Left cardiac atrium (tissue), 4 donors: Measurements from ENCODE around the gene CLP1. TPM values are rescaled to one million over a fixed set of nuclear protein-coding genes. Genes with fewer than 3 reads are reported as not detected.
"Not testable (repeated sequence)": the region's sequence is repeated elsewhere in the genome, so short reads cannot be mapped to it uniquely, and the experiment has no call there.

Experiments used
- ATAC-seq, 2 donors: fragments of 200-7000 bp; cut with Tn5 transposase; one replicate each; pipeline ENCODE4 v1.9.1; 2020; ENCODE audit warnings: mild to moderate bottlenecking in 2 of 2, moderate library complexity in 2 of 2
- DNase-seq: peaks from one replicate; pipeline ENCODE4 v3.0.0-alpha.2; 2020
- intact Hi-C, 2 donors: fragments of 100-400 bp; cut with DNase I; formaldehyde crosslinking; loops; one replicate each; pipeline versions ENCODE4 v1.14.1 to v1.15.1; 2022 to 2023
- total RNA-seq, 2 donors: library from RNA; stranded (reverse); fragmentation: NEBNext Ultra II Directional; extraction: Animal tissue kit (Norgen Biotek cat#: 25700); gene quantifications; one replicate each; pipeline ENCODE4 v1.2.1, GENCODE V29; 2021
- donor health status: DM: no; HTN: yes; CAD: no.
- donor health status: DM: no; HTN: yes; CAD: no; lungs with severe emphysema.
- donor health status: DM: yes; HTN: yes; CAD: no.
- donor health status: Dilated cardiomyopathy.

CLP1 gene
- total RNA-seq, 2 donors from 2014 or later = 6.9 to 8.5 TPM

GRCh38 chr11:57652230-57652629 lies 5.3 kb upstream of the CLP1 start:
- DNase-seq, intact Hi-C loops, ATAC-seq: not testable (repeated sequence)

GRCh38 chr11:57652662-57653061 lies 4.9 kb upstream of the CLP1 start:
- DNase-seq (no peak), ATAC-seq (no peak)
- intact Hi-C loops = no loop called here

GRCh38 chr11:57653163-57653562 lies 4.4 kb upstream of the CLP1 start:
- intact Hi-C loops = no loop called here
- ATAC-seq = no peak
- DNase-seq = no peak

- intact Hi-C loops = no loop called here
- DNase-seq = no peak
- no peak for ATAC-seq
These were observed 723 bp upstream of the CLP1 start for GRCh38 chr11:57656885-57657193.

DNA sequence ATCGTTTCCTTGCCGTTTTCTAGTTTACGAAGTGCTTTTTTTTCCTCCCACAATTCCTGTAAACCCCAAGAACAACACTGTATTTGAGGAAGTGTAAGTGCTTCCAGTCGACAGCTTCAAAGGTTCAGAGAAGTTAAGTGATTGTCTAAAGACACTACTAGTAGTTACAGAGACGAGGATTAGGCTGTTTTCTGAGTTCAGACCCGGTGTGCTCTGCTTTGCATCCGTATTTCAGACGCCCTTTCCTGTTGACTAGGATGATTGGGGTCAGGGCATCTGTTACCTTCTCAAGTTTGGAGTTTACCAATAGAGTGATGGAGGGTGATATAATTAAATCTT lies 430 bp downstream of the CLP1 start:
- ATAC-seq = no peak
- DNase-seq = no peak
- intact Hi-C loops = no loop called here

DNA sequence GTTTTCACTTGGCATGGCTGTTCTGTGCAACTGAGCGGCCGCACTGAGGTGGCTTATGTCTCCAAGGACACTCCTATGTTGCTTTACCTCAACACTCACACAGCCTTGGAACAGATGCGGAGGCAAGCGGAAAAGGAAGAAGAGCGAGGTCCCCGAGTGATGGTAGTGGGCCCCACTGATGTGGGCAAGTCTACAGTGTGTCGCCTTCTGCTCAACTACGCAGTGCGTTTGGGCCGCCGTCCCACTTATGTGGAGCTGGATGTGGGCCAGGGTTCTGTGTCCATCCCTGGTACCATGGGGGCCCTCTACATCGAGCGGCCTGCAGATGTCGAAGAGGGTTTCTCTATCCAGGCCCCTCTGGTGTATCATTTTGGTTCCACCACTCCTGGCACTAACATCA lies 2.1 kb downstream of the CLP1 start:
- no peak for ATAC-seq
- intact Hi-C loops = no loop called here
- no peak for DNase-seq

DNA sequence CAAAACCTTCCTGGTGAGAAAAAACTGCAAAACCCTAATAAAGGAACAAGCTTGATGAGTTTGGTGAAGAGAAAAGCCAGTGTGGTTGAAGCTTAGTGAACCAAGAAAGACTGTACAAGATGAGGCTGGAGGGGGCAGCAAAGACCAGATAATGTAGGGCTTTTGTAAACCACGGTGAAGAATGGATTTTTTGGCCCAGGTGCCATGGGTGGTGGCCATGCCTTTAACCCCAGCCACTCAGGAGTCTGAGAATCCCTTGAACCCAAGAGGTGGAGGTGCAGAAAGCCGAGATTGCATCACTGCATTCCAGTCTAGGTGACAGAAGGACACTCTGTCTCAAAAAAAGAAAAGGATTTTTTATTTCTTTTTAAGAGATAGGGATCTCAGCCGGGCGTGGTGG lies 5.3 kb downstream of the CLP1 start:
- no peak for DNase-seq
- intact Hi-C loops = no loop called here
- no peak for ATAC-seq

DNA sequence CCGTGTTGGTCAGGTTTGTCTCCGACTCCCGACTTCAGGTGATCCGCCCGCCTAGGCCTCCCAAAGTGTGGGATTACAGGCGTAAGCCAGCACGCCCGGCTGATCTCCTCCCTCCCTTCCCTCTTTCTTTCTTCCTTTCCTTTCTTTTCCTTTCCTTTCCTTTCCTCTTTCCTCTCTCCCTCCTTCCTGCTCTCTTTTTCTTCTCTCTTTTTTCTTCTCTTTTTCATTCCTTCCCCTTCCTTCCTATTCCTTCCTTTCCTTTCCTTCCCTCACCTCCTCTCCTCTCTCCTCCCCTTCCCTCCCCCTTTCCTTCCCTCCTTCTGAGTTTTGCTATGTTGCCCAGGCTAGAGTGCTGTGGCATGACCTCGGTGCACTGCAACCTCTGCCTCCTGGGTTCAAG lies 6.4 kb downstream of the CLP1 start:
- intact Hi-C loops = no loop called here
- ATAC-seq (no peak), DNase-seq (no peak)

- DNase-seq (peak; percentile 98), ATAC-seq (peak; percentile 88 to 91)
- intact Hi-C loops = loop anchor here in 1 of 2 donors (5.0 kb wide), 1 partner anchor 135 kb away; no protein-coding TSS in a partner anchor
These were observed 9.7 kb downstream of the CLP1 start for GRCh38 chr11:57667117-57667735.

GRCh38 chr11:57667736-57668433 lies 10.3 kb downstream of the CLP1 start, which contains the start of gene ZDHHC5:
Gene ZDHHC5, plus strand, starts transcription at chr11:57668114. Its CDS starts 4,977 bp downstream, at chr11:57673091.
- intact Hi-C loops = loop anchor here in 1 of 2 donors (5.0 kb wide), 1 partner anchor 134 kb away; no protein-coding TSS in a partner anchor
- ATAC-seq (peak; percentile 95 to 96), DNase-seq (peak; percentile 100)

DNA sequence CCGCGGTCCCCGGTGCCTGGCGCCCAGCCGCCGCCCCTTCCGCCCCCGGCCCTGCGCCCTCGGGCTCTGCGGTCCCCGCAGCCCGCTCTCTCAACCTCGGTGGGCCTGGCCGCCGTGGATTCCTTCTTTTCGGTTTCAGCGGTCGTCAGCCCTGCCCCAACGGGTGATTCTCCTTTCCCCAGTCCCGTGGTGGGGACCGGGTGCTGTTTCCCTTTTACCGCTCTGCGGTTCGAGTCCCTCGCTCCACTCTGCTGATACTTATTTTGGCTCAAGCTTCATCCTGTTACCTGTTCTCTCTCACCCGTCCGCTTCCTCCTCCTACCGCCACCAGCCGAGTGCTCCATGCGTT lies 10.8 kb downstream of the CLP1 start:
- intact Hi-C loops = loop anchor here in 1 of 2 donors (5.0 kb wide), 1 partner anchor 134 kb away; no protein-coding TSS in a partner anchor
- ATAC-seq (peak; percentile 3 to 15), DNase-seq (no peak)

DNA sequence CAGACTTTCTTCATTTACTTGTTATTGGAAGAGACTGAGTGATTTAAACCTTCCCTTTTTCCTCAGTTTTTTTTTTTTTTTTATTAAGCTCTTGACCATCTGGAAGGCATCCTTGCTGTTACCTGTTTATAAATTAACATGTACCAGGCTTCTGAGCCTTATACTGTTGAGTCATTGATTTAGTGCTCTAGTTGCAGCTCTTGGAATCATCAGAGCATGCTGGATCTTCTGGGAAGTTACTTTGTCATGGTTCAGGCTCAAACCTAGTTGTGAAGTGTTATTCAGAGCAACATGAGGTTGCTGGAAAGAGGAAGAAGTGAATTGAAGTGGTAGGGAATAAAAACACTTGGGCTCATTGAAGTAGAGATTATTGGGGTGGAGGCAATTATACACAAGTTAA lies 16.7 kb downstream of the CLP1 start:
- ATAC-seq (no peak), DNase-seq (no peak)
- intact Hi-C loops = no loop called here

- DNase-seq (no peak), ATAC-seq (no peak)
- intact Hi-C loops = no loop called here
These were observed 17.8 kb downstream of the CLP1 start for GRCh38 chr11:57675176-57675941.

DNA sequence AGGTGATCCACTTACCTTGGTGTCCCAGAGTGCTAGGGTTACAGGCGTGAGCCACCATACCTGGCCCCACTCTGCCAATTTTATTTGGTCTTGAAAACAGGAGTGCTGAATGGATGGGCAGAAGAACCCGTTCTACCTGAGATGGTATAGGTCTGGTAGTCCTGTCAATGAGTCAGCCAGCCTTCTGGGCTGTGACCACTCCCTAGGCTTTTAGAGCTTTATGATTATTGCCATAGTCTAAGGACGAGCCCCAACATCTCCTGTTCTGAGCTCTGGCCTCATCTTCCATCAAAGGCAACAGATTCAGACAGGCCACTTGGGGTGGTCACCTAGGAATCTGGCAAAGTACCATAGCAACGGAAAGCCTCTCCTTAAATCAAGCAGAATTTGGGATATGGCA lies 21.8 kb downstream of the CLP1 start:
- DNase-seq (no peak), ATAC-seq (no peak)
- intact Hi-C loops = no loop called here

DNA sequence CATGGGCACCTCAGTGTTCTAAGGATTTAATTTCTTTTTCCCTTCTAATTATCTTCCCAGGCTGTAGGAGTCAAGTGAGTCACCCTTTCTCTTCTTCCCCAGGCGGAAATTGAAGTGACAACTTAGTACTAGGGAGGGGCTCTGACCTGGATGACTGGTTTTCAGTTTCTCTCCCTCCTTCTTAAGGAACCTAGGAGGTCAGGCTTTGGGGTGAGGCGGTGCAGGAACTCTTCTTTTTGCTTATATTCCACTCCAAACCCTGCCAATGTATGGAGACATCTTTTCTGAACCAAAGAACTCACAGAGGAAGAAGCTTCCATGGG lies 23.0 kb downstream of the CLP1 start:
- ATAC-seq (peak in 1 of 2 donors; percentile 55), DNase-seq (no peak)
- intact Hi-C loops = no loop called here

- ATAC-seq (no peak), DNase-seq (no peak)
- intact Hi-C loops = no loop called here
These were observed 23.6 kb downstream of the CLP1 start for GRCh38 chr11:57681168-57681567.

DNA sequence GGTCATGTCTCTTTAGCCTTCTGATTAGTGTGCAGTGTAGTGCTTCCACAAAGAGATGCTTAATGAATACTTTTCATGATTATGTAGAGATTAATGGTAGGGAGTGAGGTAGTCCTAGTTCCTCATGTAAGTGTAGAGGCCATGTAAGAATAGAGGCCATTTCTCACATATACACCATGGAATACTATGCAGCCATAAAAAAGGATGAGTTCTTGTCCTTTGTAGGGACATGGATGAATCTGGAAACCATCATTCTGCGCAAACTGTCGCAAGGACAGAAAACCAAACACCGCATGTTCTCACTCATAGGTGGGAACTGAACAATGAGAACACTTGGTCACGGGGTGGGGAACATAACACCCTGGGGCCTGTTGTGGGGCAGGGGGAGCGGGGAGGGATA lies 32.9 kb downstream of the CLP1 start:
- ATAC-seq, DNase-seq, intact Hi-C loops: not testable (repeated sequence)

DNA sequence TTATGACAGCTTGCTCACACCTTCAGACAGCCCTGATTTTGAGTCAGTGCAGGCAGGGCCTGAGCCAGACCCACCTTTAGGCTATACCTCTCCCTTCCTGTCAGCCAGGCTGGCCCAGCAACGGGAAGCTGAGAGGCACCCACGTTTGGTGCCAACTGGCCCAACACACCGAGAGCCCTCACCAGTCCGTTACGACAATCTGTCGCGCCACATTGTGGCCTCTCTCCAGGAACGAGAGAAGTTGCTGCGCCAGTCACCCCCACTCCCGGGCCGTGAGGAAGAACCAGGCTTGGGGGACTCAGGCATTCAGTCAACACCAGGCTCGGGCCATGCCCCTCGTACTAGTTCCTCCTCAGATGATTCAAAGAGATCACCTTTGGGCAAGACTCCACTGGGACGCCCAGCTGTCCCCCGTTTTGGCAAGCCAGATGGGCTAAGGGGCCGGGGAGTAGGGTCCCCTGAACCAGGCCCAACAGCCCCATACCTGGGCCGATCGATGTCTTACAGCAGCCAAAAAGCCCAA lies 41.3 kb downstream of the CLP1 start:
- intact Hi-C loops = no loop called here
- ATAC-seq = no peak
- no peak for DNase-seq

- ATAC-seq (no peak), DNase-seq (no peak)
- intact Hi-C loops = no loop called here
These were observed 42.3 kb downstream of the CLP1 start for GRCh38 chr11:57699813-57700212.

DNA sequence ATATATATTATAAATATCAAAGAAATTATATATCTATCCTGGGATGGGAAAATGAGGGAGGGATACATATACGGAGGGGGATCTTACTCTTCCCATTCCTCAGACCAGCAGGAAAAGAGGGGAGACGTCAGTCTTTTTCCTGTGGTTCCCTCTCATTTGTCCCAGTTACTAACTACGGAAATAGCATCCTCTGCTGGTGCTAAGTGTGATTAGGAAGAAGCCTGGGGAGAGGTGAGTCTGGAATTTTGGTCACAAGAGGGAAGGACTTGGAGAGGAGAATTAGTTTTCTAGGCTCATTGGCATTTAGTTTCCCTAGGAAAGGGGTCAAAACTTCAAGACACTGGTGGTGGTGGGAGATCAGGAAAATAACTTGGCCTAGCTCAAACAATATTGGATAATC lies 42.9 kb downstream of the CLP1 start:
- no peak for DNase-seq
- intact Hi-C loops = no loop called here
- no peak for ATAC-seq
